HCT116 (cell line): Measurements from ENCODE around the gene NOP10. TPM values are rescaled to one million over a fixed set of nuclear protein-coding genes. Genes with fewer than 3 reads are reported as not detected.

Source experiments
- ATAC-seq: fragments of 200-7000 bp; cut with Tn5 transposase; 2 replicates; pipeline ENCODE4 v1.9.1; 2020; ENCODE audit warnings: mild to moderate bottlenecking, moderate library complexity
- BruUV-seq: library from RNA; stranded (reverse); fragments of 400-500 nt; replicated peaks from 2 replicates; lab custom pipeline; 2021; lab: Mats Ljungman, UMichigan
- CTCF ChIA-PET: fragments of 300-600 bp; sonication (Branson Sonifier 250); formaldehyde crosslinking; loops from one replicate; lab custom pipeline; 2021; ENCODE audit warnings: antibody characterized with exemption; lab: Charles Lee
- POLR2A ChIA-PET: fragments of 300-600, 350-600 bp; sonication (Branson Sonifier 250); formaldehyde crosslinking; loops from one replicate; lab custom pipeline; 2021; ENCODE audit warnings: antibody characterized with exemption; lab: Charles Lee
- RAD21 ChIA-PET, 2 experiments: fragments of 300-600 bp; sonication (Branson Sonifier 250); formaldehyde crosslinking; loops; one replicate each; lab custom pipeline; 2023; ENCODE audit warnings: low total read pairs in 2 of 2; ENCODE audit not compliant: uncharacterized antibody in 2 of 2, unreplicated experiment in 2 of 2, low non-redundant PET in 1 of 2; lab: Charles Lee
- DNase-seq: peaks from one replicate; pipeline ENCODE4 v3.0.0-alpha.2; 2010; ENCODE audit warnings: low read depth, low spot score
- H2AFZ ChIP-seq: fragments of 200-600 bp; shearing (Covaris generic), sonication (generic); 2 replicates; pipeline ENCODE4 v1.6.1; 2017; ENCODE audit warnings: low read depth, mixed run types, mixed read lengths, antibody characterized with exemption, low read length; ENCODE audit not compliant: poor library complexity, severe bottlenecking
- H3K27ac ChIP-seq: 2 replicates; pipeline ENCODE4 v1.5.1; 2012; ENCODE audit warnings: low read depth, low read length
- H3K27me3 ChIP-seq: fragments of 200-600 bp; sonication (generic); 2 replicates; pipeline ENCODE4 v1.6.1; 2016; ENCODE audit warnings: mixed run types, low read length, mixed read lengths; ENCODE audit not compliant: insufficient read depth
- H3K36me3 ChIP-seq, 2 experiments: fragments of 200-500 bp in 1 of 2; fragments of 200-600 bp in 1 of 2; sonication (Bioruptor generic) in 1 of 2; sonication (generic) in 1 of 2; 2 replicates each; pipeline versions ENCODE4 v1.5.1 to v1.6.1; 2014 to 2016; ENCODE audit warnings: low read length in 2 of 2, inconsistent platforms in 1 of 2, mixed read lengths in 1 of 2, mixed run types in 1 of 2; ENCODE audit not compliant: insufficient read depth in 2 of 2, control insufficient read depth in 1 of 2
- H3K4me1 ChIP-seq, 2 experiments: fragments of 200-600 bp in 1 of 2; sonication (generic) in 1 of 2; 2 replicates each; pipeline versions ENCODE4 v1.5.1 to v1.6.1; 2012 to 2017; ENCODE audit warnings: low read length in 2 of 2, inconsistent platforms in 1 of 2, mild to moderate bottlenecking in 1 of 2, mixed read lengths in 1 of 2, mixed run types in 1 of 2, moderate library complexity in 1 of 2; ENCODE audit not compliant: insufficient read depth in 2 of 2, control insufficient read depth in 1 of 2
- H3K4me2 ChIP-seq: fragments of 200-600 bp; sonication (generic); 2 replicates; pipeline ENCODE4 v1.6.1; 2017; ENCODE audit warnings: mixed run types, low read length, mixed read lengths
- H3K4me3 ChIP-seq, 2 experiments: fragments of 200-600 bp in 1 of 2; sonication (generic) in 1 of 2; replicated peaks in 1 of 2; 2 replicates each; pipeline ENCODE4 v1.5.1; 2011 to 2016; ENCODE audit warnings: low read length in 2 of 2, control low read depth in 1 of 2, low read depth in 1 of 2, mild to moderate bottlenecking in 1 of 2, mixed read lengths in 1 of 2, mixed run types in 1 of 2
- H3K79me2 ChIP-seq: fragments of 200-600 bp; sonication (generic); 2 replicates; pipeline ENCODE4 v1.6.1; 2017; ENCODE audit warnings: mild to moderate bottlenecking, mixed run types, low read length, moderate library complexity, mixed read lengths; ENCODE audit not compliant: insufficient read depth
- H3K9ac ChIP-seq: fragments of 200-600 bp; sonication (generic); 2 replicates; pipeline ENCODE4 v1.6.1; 2016; ENCODE audit warnings: low read length, mixed read lengths
- H3K9me2 ChIP-seq: fragments of 200-600 bp; sonication (generic), shearing (Covaris generic); 2 replicates; pipeline ENCODE4 v1.6.1; 2017; ENCODE audit warnings: mixed run types, mild to moderate bottlenecking, moderate library complexity; ENCODE audit not compliant: insufficient read depth
- H3K9me3 ChIP-seq, 2 experiments: fragments of 200-500 bp in 1 of 2; fragments of 200-600 bp in 1 of 2; sonication (Bioruptor generic) in 1 of 2; sonication (generic) in 1 of 2; 2 replicates each; pipeline ENCODE4 v1.6.1; 2014 to 2017; ENCODE audit warnings: low read length in 2 of 2, mixed read lengths in 2 of 2, inconsistent platforms in 1 of 2, low read depth in 1 of 2, mild to moderate bottlenecking in 1 of 2, mixed run types in 1 of 2, moderate library complexity in 1 of 2; ENCODE audit not compliant: control insufficient read depth in 1 of 2, insufficient read depth in 1 of 2
- H4K20me1 ChIP-seq: fragments of 200-600 bp; sonication (generic), shearing (Covaris generic); 2 replicates; pipeline ENCODE4 v1.6.1; 2017; ENCODE audit warnings: mixed run types, mild to moderate bottlenecking, moderate library complexity; ENCODE audit not compliant: insufficient read depth
- CEBPB ChIP-seq: IDR thresholded peaks from 2 replicates; pipeline ENCODE4 v1.6.1; 2012; ENCODE audit warnings: low read depth
- EZH2phosphoT487 ChIP-seq: fragments of 200-600 bp; IDR thresholded peaks from 2 replicates; pipeline ENCODE4 v1.6.1; 2018; ENCODE audit warnings: antibody characterized with exemption, borderline replicate concordance
- JUND ChIP-seq: IDR thresholded peaks from 2 replicates; pipeline ENCODE4 v1.6.1; 2012
- POLR2A ChIP-seq: IDR thresholded peaks from 2 replicates; pipeline ENCODE4 v1.7.0; 2011; ENCODE audit warnings: borderline replicate concordance; ENCODE audit not compliant: insufficient read depth, insufficient read length; ENCODE audit errors: extremely low read depth
- RAD21 ChIP-seq: IDR thresholded peaks from 2 replicates; pipeline ENCODE4 v1.6.1; 2012; ENCODE audit warnings: low read depth, mild to moderate bottlenecking
- SIN3A ChIP-seq: IDR thresholded peaks from 2 replicates; pipeline ENCODE4 v1.6.1; 2012; ENCODE audit warnings: low read depth
- SP1 ChIP-seq: IDR thresholded peaks from 2 replicates; pipeline ENCODE4 v1.6.1; 2012; ENCODE audit warnings: low read depth
- SRF ChIP-seq: IDR thresholded peaks from 2 replicates; pipeline ENCODE4 v1.6.1; 2012; ENCODE audit warnings: low read depth
- TCF7L2 ChIP-seq: IDR thresholded peaks from 2 replicates; pipeline ENCODE4 v1.7.0; 2011; ENCODE audit warnings: borderline replicate concordance, inconsistent platforms; ENCODE audit not compliant: insufficient read depth, insufficient read length; ENCODE audit errors: extremely low read depth
- ZBTB33 ChIP-seq: IDR thresholded peaks from 2 replicates; pipeline ENCODE4 v1.6.1; 2011; ENCODE audit warnings: mild to moderate bottlenecking, low read length, moderate library complexity; ENCODE audit not compliant: insufficient replicate concordance; ENCODE audit errors: extremely low read depth
- ZFX ChIP-seq: fragments of 450-650 bp; IDR thresholded peaks from 2 replicates; pipeline ENCODE4 v1.6.1; 2017
- ZNF274 ChIP-seq: fragments of 200-500 bp; sonication (Bioruptor generic); IDR thresholded peaks from 2 replicates; pipeline ENCODE4 v1.6.1; 2014; ENCODE audit warnings: mild to moderate bottlenecking, low read depth, low read length, inconsistent platforms
- intact Hi-C: fragments of 100-400 bp; cut with micrococcal nuclease; formaldehyde crosslinking; loops from 2 replicates; pipeline ENCODE4 v1.10.0; 2022
- total RNA-seq: library from RNA; stranded (reverse); gene quantifications from one replicate; pipeline ENCODE4 v1.2.1, GENCODE V29; 2021; ENCODE audit not compliant: unreplicated experiment
- TF ChIP-seq, protein P1 (sequence below), 3 experiments: fragments of 200-600 bp in 1 of 3; sonication (generic) in 1 of 3; IDR thresholded peaks in 2 of 3; conservative IDR thresholded peaks in 1 of 3; 2 replicates each; pipeline ENCODE4 v1.5.1; 2012 to 2017; ENCODE audit warnings: low read depth in 2 of 3, low read length in 2 of 3, antibody characterized with exemption in 1 of 3, borderline replicate concordance in 1 of 3, control low read depth in 1 of 3, mild to moderate bottlenecking in 1 of 3, mixed read lengths in 1 of 3, mixed run types in 1 of 3, moderate library complexity in 1 of 3; ENCODE audit not compliant: insufficient read depth in 1 of 3
- TF ChIP-seq, protein P2 (sequence below): IDR thresholded peaks from 2 replicates; pipeline ENCODE4 v1.6.1; 2012
- TF ChIP-seq, protein P3 (sequence below): IDR thresholded peaks from 2 replicates; pipeline ENCODE4 v1.6.1; 2012

Gene NOP10
- total RNA-seq, 1 experiment from 2014 or later, result 216 TPM

- TF ChIP-seq, protein P1, sequence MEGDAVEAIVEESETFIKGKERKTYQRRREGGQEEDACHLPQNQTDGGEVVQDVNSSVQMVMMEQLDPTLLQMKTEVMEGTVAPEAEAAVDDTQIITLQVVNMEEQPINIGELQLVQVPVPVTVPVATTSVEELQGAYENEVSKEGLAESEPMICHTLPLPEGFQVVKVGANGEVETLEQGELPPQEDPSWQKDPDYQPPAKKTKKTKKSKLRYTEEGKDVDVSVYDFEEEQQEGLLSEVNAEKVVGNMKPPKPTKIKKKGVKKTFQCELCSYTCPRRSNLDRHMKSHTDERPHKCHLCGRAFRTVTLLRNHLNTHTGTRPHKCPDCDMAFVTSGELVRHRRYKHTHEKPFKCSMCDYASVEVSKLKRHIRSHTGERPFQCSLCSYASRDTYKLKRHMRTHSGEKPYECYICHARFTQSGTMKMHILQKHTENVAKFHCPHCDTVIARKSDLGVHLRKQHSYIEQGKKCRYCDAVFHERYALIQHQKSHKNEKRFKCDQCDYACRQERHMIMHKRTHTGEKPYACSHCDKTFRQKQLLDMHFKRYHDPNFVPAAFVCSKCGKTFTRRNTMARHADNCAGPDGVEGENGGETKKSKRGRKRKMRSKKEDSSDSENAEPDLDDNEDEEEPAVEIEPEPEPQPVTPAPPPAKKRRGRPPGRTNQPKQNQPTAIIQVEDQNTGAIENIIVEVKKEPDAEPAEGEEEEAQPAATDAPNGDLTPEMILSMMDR (IDR thresholded peaks at IDR 0.05 in 2 of 3, conservative IDR thresholded peaks at IDR 0.05 in 1 of 3; ENCODE audit: borderline replicate concordance in 1 of 3, insufficient read depth in 1 of 3, low read depth in 2 of 3, low read length in 2 of 3), result 0 out of 6 replicates have a peak, but pooled peaks of 1 of the 3 experiments have one; percentile 7
- TF ChIP-seq TCF7L2 (no peak), JUND (peak; percentile 53), EZH2phosphoT487 (no peak), POLR2A (no peak), CEBPB (no peak), ZNF274 (no peak), ZFX (no peak), SIN3A (0 out of 2 replicates have a peak, but pooled peaks have one; percentile 55), ZBTB33 (no peak), SP1 (peak; percentile 47; the same call in 1 of the 2 replicates), SRF (no peak), RAD21 (0 out of 2 replicates have a peak, but pooled peaks have one; percentile 26)
- TF ChIP-seq, protein P2, sequence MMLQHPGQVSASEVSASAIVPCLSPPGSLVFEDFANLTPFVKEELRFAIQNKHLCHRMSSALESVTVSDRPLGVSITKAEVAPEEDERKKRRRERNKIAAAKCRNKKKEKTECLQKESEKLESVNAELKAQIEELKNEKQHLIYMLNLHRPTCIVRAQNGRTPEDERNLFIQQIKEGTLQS, result no peak
- TF ChIP-seq, protein P3, sequence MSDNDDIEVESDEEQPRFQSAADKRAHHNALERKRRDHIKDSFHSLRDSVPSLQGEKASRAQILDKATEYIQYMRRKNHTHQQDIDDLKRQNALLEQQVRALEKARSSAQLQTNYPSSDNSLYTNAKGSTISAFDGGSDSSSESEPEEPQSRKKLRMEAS, result no peak
- TF ChIP-seq, all 23 proteins: peak for 5
- Histone ChIP-seq H3K27ac (no peak overlapping the region), H3K4me3 (no peak overlapping the region), H3K9me3 (no peaks in the 10 kb centered on the region), H3K79me2 (peaks cover 7% of the 10 kb centered on the region), H3K4me1 (peaks cover 9 to 33% of the 10 kb centered on the region in 2 experiments), H3K36me3 (peaks cover 18 to 36% of the 10 kb centered on the region in 2 experiments; a peak in 3 of 4 replicates), H4K20me1 (no peaks in the 10 kb centered on the region), H3K9me2 (no peaks in the 10 kb centered on the region), H3K27me3 (no peaks in the 10 kb centered on the region), H3K9ac (no peak overlapping the region), H2AFZ (no peak overlapping the region), H3K4me2 (peak overlapping the region; percentile 22)
- RAD21 ChIA-PET, result no interaction called here
- POLR2A ChIA-PET, result interaction anchor here (1.0 kb wide), 1 partner anchor 227 kb away, joined by 3 read pairs; no protein-coding TSS in a partner anchor
- intact Hi-C loops, result loop anchor here (10.0 kb wide), 3 partner anchors 45 to 295 kb away; partner anchors contain the start of gene EMC4
- BruUV-seq, result no TSS peak
- DNase-seq (peak; percentile 56), ATAC-seq (peak; percentile 86)
- CTCF ChIA-PET, result interaction anchor here (1.1 kb wide), 1 partner anchor 18 kb away, joined by 3 read pairs; the partner anchor contains the start of gene NOP10
These were observed 17.4 kb upstream of the NOP10 start for GRCh38 chr15:34360298-34360697.
